Effector CD8-positive, alpha-beta T cell (primary cell): ENCODE measurements around the gene S100A14.
"Not testable (repeated sequence)": the region's sequence is repeated elsewhere in the genome, so short reads cannot be mapped to it uniquely, and the experiment has no call there.

ENCODE experiments used
- DNase-seq: peaks from one replicate; lab custom pipeline; 2025; lab: John Stamatoyannopoulos, UW

Gene S100A14

DNA sequence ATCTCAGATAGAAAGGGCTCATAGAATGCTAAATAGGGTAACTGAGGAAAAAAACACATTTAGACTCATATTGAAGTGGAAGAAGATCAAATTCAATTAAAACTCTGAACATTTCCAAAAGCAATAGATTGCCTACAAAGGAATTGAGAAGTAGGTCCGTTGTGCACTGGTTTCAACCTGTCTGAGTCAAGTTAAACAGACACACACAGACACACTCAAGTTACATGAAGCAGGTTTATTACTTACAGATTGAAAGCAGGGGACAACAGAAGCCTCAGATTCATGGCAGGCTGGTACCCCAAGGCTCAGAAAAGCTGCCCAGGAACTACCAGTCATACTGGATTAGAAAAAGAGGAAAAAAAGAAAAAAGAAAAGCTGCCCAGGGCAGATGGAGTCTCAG, 29.8 kb downstream of the S100A14 start:
- no peak for DNase-seq

- no peak for DNase-seq
Observed at GRCh38 chr1:153585006-153585405, 31.1 kb downstream of the S100A14 start.

- no peak for DNase-seq
Observed at GRCh38 chr1:153583976-153584375, 32.1 kb downstream of the S100A14 start.

DNA sequence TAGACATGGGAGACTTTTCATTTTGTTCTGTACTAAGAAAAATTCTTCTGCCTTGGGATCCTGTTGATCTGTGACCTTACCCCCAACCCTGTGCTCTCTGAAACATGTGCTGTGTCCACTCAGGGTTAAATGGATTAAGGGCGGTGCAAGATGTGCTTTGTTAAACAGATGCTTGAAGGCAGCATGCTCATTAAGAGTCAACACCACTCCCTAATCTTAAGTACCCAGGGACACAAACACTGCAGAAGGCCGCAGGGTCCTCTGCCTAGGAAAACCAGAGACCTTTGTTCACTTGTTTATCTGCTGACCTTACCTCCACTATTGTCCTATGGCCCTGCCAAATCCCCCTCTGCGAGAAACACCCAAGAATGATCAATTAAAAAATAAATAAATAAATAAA, 32.6 kb downstream of the S100A14 start:
- not testable (repeated sequence) for DNase-seq

DNA sequence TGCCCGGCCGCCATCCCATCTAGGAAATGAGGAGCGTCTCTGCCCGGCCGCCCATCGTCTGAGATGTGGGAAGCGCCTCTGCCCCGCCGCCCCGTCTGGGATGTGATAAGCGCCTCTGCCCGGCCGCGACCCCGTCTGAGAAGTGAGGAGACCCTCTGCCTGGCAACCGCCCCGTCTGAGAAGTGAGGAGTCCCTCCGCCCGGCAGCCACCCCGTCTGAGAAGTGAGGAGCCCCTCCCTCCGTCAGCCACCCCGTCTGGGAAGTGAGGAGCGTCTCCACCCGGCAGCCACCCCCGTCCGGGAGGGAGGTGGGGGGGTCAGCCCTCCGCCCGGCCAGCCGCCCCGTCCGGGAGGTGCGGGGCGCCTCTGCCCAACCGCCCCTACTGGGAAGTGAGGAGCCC, 33.3 kb downstream of the S100A14 start:
- not testable (repeated sequence) for DNase-seq

DNA sequence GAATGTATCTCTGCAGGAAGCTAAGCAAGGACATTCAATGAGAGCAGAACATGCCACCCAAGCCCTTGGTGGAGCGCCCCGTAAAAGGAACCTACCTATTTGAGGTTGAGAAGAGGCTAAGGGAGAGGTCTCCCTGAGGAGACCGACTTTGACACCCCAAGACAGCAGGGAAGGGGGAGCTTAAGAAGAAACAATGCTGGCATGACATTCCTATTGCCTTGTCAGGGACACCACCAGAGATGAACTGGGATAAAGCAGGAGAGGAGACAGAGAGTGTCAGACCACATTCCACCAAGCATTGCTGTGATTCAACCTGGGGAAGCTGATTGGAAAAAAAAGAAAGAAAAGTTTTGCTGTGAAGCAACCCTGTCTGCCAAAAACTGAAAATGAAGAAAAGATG, 37.2 kb downstream of the S100A14 start:
- no peak for DNase-seq

- DNase-seq = no peak
Observed at GRCh38 chr1:153578490-153578889, 37.6 kb downstream of the S100A14 start.

DNA sequence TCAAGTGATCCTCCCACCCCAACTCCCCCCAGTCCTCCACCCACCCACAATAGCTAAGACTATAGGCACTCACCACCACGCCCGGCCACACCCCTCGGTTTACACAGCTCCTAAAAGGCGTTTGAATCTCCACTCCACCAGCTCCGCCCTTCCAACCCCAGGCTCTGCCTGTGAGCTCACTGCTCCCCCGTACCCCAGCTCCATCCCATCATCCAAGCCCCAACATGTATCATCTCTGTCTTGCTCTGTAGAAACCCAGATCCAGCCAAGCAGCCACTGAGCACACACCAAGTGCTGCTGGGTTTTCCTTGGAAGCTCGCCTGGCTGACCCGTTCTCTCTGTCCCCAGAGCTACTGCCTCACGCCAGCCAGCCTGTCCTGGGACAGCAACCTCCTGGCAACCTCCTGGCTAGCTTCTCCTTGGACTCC, 38.5 kb downstream of the S100A14 start:
- DNase-seq = no peak

GRCh38 chr1:153577138-153577537, 39.0 kb downstream of the S100A14 start:
- DNase-seq = no peak

GRCh38 chr1:153575497-153575896, 40.6 kb downstream of the S100A14 start:
- not testable (repeated sequence) for DNase-seq

DNA sequence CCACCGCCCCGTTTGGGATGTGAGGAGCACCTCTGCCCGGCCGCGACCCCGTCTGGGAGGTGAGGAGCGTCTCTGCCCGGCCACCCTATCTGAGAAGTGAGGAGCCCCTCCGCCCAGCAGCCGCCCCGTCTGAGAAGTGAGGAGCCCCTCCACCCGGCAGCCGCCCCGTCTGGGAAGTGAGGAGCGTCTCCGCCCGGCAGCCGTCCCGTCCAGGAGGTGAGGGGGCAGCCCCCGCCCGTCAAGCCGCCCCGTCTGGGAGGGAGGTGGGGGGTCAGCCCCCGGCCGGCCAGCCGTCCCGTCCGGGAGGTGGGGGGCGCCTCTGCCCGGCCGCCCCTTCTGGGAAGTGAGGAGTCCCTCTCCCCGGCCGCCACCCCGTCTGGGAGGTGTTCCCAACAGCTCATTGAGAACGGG, 41.0 kb downstream of the S100A14 start:
- DNase-seq = not testable (repeated sequence)

- no peak for DNase-seq
Observed at GRCh38 chr1:153573351-153573750, 42.8 kb downstream of the S100A14 start.

GRCh38 chr1:153572569-153573015, 43.5 kb downstream of the S100A14 start:
- no peak for DNase-seq

DNA sequence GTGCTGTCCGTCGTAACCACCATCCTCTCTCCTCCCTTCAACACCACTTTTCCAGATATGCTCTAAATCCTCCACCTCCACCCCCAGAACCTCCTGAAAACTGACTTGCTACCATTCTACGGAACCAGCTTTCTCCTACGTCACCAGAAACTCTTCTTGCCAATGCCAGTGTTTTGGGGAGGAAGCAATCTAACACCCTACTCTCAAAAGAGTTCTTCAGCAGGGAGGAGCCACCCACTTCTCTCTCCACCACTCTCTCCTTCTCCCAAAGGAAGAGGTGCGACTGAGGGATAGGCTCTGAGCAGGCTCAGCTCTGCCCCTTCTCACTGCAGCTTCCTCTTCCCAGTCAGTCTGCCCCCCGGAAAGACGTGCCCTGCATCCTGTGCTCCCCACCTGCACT, 44.4 kb downstream of the S100A14 start:
- DNase-seq = no peak

GRCh38 chr1:153570874-153571273, 45.3 kb downstream of the S100A14 start:
- no peak for DNase-seq

DNA sequence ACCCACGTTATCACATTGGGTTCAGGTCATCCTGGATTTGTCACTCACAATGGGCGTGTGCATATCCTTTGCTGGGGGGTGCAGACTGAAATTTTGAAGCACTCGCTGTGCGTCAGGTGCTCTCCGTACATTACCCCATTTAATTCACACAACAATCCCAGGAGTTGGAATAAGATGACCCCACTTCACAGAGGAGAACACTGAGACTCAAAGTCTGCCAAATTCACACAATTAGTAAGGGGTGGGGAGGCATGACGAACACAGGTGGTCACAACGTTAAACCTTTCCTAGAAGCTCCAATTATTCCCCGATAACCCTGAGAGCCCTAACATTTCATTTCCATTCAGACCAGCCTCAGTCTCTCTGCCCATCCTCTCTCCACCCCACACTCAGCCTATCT, 46.7 kb downstream of the S100A14 start:
- no peak for DNase-seq

DNA sequence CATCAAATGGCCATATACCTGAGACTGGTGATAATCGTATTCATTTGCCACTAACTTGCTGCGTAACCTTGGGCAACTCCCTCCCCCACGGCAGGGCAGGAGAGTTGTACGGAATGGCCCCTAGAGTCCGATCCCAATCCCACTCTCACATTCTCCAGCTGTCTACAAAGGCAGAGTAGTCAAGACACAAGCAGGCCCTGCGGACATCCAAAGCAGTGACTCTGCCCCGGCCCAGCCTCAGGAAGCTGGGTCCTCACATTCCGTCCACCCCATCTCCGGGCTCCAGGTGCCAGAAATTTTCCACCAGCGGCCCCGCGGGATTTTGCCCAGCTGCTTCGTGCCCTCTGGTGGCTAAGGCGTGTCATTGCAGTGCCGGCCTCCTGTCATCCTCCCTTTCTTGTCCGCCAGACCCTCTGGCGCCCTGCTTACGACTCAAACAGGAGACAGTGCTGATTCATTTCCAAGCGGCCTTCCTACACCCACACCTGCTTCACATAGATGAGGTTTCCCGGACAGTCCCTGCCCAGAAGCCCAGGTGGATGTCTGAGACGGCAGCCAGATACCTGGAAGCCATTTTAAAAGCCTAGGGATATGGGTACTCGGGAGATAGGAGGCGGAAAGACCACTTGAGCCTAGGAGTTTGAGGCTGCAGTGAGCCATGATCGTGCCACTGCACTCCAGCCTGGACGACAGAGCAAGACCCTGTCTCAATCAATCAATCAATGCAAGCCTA, 47.6 kb downstream of the S100A14 start:
- peak; percentile 68 for DNase-seq

GRCh38 chr1:153567621-153568366, 48.3 kb downstream of the S100A14 start:
- DNase-seq = no peak

DNA sequence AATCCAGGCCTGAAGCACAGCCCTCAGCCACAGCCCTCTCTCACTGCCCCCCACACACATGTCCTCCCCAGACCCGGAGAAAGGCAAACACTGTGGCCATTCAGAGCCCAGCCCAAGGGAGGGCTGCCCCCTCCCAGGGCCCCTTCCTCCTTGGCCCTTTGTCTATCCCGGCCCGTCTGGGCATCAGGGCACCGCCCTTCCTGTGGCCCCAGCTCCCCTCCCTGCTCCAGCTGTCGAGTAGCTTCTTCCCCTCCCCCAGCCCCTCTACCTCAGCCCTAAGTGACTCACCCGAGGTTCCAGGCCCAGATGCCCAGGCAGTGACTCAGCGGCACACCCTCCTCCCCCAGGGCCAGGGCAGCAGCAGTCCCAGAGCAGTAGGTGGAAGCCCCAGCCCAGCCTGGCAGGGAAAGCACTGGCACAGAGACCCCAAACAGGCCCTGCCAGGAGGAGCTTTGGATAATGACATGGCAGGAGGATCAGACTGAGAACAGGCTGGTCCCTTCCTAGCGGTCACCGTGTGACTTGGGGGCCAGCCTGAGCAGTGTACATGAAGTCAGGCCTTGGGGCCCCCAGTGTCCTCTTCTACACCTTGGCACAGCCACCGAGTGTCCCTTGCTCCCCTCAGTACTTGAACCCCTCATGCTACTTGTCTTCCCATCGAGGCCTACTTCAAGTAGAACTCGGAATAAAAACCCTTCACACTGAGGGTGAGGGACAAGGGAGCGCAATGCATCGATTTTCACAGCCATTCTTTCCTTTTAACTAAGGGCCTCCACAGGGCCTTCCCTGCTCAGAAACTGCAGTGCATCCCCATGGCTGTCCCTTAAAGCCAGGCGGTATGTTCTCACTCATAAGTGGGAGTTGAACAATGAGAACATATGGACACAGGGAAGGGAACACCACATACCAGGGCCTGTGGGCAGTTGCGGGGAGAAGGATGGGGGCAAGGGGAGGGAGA, 49.4 kb downstream of the S100A14 start:
- peak; percentile 7 for DNase-seq

DNA sequence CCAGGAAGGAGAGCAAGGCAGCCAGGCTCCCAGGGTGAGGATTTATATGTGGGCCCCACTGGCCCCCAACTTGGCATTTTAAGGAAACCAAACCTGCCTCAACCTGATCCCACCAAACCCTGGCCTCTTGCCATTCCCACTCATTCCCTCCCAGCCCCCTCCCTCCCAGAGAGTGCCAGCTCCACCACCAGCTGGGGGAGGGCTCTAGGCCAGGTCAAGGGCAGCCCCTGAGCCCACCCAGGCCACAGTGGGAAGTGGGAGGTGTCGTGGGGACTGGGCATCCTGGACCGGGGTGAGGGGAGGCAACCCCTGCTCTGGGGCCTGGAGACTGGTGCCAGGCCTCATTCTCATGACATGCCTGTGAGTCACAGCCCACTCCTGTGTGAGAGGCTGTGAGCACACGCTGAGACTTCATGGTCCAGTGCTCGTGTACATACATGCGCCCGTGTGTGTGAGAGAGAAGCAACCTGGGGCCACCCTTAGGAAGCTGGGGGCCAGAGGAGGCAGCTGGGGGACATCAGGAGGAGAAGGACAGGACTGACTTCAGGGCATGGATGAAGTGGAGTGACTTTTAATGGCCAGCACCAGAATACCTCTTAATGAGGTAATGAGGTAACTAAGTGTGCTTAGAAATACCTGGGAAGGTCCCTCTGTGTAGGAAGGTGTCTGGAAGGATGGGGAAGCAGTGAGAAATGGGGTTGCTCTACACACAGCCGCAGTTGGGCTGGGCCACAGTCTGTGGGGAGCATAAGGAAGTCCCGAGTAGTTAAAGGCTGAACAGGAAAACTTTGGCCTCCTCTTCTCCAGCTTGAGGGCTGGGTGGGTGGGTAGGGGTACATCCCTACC, 50.4 kb downstream of the S100A14 start, which contains the start of gene S100A2:
Gene S100A2, minus strand, starts transcription at position 316 of the 846 bp plus-strand sequence. CDS start 1,967 bp downstream, outside the sequence.
- DNase-seq = no peak
